ENCODE results near the gene NCOR2. TPM values are rescaled to one million over a fixed set of nuclear protein-coding genes. Genes with fewer than 3 reads are reported as not detected.

Gene NCOR2
- total and polyA plus RNA-seq, 2 of the 8 experiments (the other 6 are each of a cell fraction or from before 2014, with no cell fraction given) = 14.8 to 275 TPM

DNA sequence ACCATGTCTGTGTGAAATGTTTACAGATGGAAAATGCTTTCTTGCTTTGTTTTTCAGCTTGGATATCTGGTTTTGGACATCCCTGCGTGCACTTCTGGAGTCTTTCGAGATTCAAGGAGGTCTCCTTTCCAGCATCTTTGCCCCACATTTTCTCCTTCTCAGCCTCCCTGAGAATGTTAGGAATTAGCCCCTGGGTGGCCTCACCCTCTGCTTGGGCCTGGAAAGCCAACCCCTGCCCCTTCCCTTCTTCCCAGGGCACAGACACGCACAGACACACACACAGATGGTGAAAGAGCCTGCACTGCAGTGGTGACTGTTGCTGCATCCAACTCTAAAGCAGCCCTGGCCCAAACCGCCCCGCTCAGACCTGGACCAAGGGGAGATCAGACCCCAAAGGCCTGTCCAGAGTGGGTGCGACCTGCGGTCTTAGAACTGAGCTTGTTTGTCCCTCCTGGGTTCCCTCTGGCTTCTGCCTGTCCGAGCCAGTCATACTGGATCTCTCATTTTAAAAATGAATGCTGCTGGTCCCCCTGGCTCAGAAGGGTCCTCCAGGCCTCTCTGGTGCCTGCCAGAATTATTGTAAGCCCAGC is 8.7 kb upstream of the NCOR2 start:
- peaks cover 5% of the 10 kb centered on the region in 2 experiments; a peak in 2 of 4 replicates for H3K9me3 ChIP-seq (ENCODE audit: insufficient read depth in 2 of 2, low read depth in 1 of 2, low read length in 1 of 2)
- no peaks in the 10 kb centered on the region; the same call in 1 of the 2 replicates for H3K23me2 ChIP-seq (ENCODE audit: low read depth, low read length)
- H4K5ac ChIP-seq (ENCODE audit: insufficient read length, low read depth, low read length) = no peak overlapping the region
- DNase-seq (ENCODE audit: low read depth in 1 of 2, low spot score in 2 of 2) (no peak), FAIRE-seq (no peak)
- no peaks in the 10 kb centered on the region for H3K79me2 ChIP-seq (ENCODE audit: control insufficient read depth in 1 of 2, insufficient read depth in 2 of 2, low read length in 2 of 2)
- H4K8ac ChIP-seq (ENCODE audit: extremely low read depth, insufficient read depth, low read length) = no peak overlapping the region
- H4K20me1 ChIP-seq (replicated peaks in 1 of 2; ENCODE audit: control insufficient read depth in 1 of 2, insufficient read depth in 2 of 2, low read length in 2 of 2) = no peaks in the 10 kb centered on the region
- no peak overlapping the region for H3K27ac ChIP-seq (ENCODE audit: low read depth, low read length)
- CTCF ChIA-PET (ENCODE audit: partially characterized antibody) = no interaction called here
- no peak overlapping the region for H2BK120ac ChIP-seq (replicated peaks; ENCODE audit: low read depth, low read length)
- H2BK5ac ChIP-seq (ENCODE audit: low read depth, low read length) = no peak overlapping the region
- no peaks in the 10 kb centered on the region for H3K36me3 ChIP-seq (ENCODE audit: control insufficient read depth in 2 of 4, insufficient read depth in 4 of 4, low read length in 3 of 4)
- peak overlapping the region; percentile 21; the same call in 1 of the 2 replicates for H2BK20ac ChIP-seq (ENCODE audit: low read length)
- POLR2A ChIA-PET (ENCODE audit: partially characterized antibody) = interaction anchor here (1.9 kb wide), 1 partner anchor 9 kb away, joined by 7 read pairs; the partner anchor contains the start of gene NCOR2
- H3K4me2 ChIP-seq (ENCODE audit: insufficient read depth in 1 of 2, low read depth in 2 of 2, low read length in 2 of 2) = no peak overlapping the region
- H2BK12ac ChIP-seq (ENCODE audit: low read depth, low read length) = no peak overlapping the region
- H3K27me3 ChIP-seq (replicated peaks in 1 of 4; ENCODE audit: control insufficient read depth in 3 of 4, extremely low read depth in 1 of 4, insufficient read depth in 3 of 4, low read length in 3 of 4) = no peaks in the 10 kb centered on the region
- H3K9ac ChIP-seq (replicated peaks in 1 of 4; ENCODE audit: extremely low read depth in 1 of 4, low read depth in 3 of 4, low read length in 3 of 4) = no peak overlapping the region
- no peak overlapping the region for H3K56ac ChIP-seq (replicated peaks; ENCODE audit: insufficient read length, low read depth, low read length)
- no peak overlapping the region for H3K4me3 ChIP-seq (ENCODE audit: extremely low read depth in 1 of 4, insufficient read depth in 2 of 4, low read depth in 3 of 4, low read length in 4 of 4)
- no peak overlapping the region for H2BK15ac ChIP-seq (ENCODE audit: low read length)
- no peak overlapping the region for H2AK5ac ChIP-seq (ENCODE audit: low read depth, low read length)
- no peaks in the 10 kb centered on the region for H3K79me1 ChIP-seq (ENCODE audit: low read depth, low read length)
- WGBS, 2 experiments (ENCODE audit: extremely low coverage in 1 of 2, insufficient coverage in 1 of 2, insufficient read length in 1 of 2, insufficient replicate concordance in 2 of 2, low coverage in 1 of 2, low lambda C conversion rate in 2 of 2, missing lambda C conversion rate in 1 of 2) = 87% methylated on average over 8 of the region's 8 CpGs; no CpG with 5 or more reads in 1 of the 2 experiments
- H3K4ac ChIP-seq (replicated peaks; ENCODE audit: insufficient read length, low read depth, low read length) = no peak overlapping the region
- H3K23ac ChIP-seq (ENCODE audit: insufficient read length) = no peak overlapping the region
- H3K4me1 ChIP-seq (replicated peaks in 1 of 4; ENCODE audit: control insufficient read depth in 3 of 4, insufficient read depth in 4 of 4, low read length in 3 of 4) = peaks cover 0 to 9% (median 3%) of the 10 kb centered on the region in 4 experiments; a peak in 6 of 7 replicates
- H2AFZ ChIP-seq (ENCODE audit: low read length) = no peak overlapping the region
- H4K91ac ChIP-seq (replicated peaks; ENCODE audit: insufficient read length, low read length) = peak overlapping the region; percentile 29
- no peak overlapping the region; the same call in 1 of the 2 replicates for H3K18ac ChIP-seq (ENCODE audit: extremely low read depth, low read length)
- no peak overlapping the region for H3K14ac ChIP-seq (ENCODE audit: insufficient read length)
- no peak for TF ChIP-seq FOSL1 (IDR thresholded peaks at IDR 0.05; ENCODE audit: insufficient read depth, low read depth, low read length)
- no peak for TF ChIP-seq TBP (IDR thresholded peaks at IDR 0.05; ENCODE audit: low read depth, low read length)
- TF ChIP-seq EP300 (IDR thresholded peaks at IDR 0.05; ENCODE audit: borderline replicate concordance in 1 of 2, low read depth in 2 of 2, low read length in 2 of 2) = no peak
- TF ChIP-seq CHD2 (IDR thresholded peaks at IDR 0.05; ENCODE audit: low read length) = no peak
- TF ChIP-seq, protein P1, sequence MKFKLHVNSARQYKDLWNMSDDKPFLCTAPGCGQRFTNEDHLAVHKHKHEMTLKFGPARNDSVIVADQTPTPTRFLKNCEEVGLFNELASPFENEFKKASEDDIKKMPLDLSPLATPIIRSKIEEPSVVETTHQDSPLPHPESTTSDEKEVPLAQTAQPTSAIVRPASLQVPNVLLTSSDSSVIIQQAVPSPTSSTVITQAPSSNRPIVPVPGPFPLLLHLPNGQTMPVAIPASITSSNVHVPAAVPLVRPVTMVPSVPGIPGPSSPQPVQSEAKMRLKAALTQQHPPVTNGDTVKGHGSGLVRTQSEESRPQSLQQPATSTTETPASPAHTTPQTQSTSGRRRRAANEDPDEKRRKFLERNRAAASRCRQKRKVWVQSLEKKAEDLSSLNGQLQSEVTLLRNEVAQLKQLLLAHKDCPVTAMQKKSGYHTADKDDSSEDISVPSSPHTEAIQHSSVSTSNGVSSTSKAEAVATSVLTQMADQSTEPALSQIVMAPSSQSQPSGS (IDR thresholded peaks at IDR 0.05; ENCODE audit: low read length) = no peak
- TF ChIP-seq RBBP5 (IDR thresholded peaks at IDR 0.05; ENCODE audit: borderline replicate concordance, low read depth, low read length) = no peak
- TF ChIP-seq RNF2 (IDR thresholded peaks at IDR 0.05; ENCODE audit: borderline replicate concordance, low read depth, low read length, missing control alignments, poor library complexity, severe bottlenecking) = no peak
- no peak for TF ChIP-seq CBX5 (IDR thresholded peaks at IDR 0.05; ENCODE audit: low read depth, low read length)
- TF ChIP-seq NANOG (IDR thresholded peaks at IDR 0.05; ENCODE audit: insufficient read depth, low read depth, low read length, poor library complexity, severe bottlenecking) = no peak
- no peak for TF ChIP-seq SRF (IDR thresholded peaks at IDR 0.05; ENCODE audit: low read depth, low read length)

Measured in H1 (cell line).